ENCODE measurements around the gene FOSL1.

DNA sequence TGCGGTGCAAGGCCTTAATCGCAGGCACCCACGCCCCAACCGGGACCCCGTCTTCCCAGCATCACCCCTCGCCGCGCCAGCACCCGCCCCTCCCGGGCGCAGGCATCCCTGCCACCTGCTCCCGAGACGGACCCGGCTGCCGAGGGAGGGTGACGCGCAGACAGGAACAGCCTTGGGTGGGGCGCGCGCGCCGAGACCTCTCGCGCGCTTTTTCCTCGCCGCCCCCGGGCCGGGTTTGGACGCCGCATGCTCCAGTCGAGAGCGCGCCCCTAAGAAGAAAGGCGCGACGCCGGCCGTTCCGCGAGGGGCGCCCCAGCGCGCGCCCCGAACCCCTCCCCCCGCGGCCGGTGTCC lies 42.7 kb downstream of the FOSL1 start:
- TF ChIP-seq, protein P1, sequence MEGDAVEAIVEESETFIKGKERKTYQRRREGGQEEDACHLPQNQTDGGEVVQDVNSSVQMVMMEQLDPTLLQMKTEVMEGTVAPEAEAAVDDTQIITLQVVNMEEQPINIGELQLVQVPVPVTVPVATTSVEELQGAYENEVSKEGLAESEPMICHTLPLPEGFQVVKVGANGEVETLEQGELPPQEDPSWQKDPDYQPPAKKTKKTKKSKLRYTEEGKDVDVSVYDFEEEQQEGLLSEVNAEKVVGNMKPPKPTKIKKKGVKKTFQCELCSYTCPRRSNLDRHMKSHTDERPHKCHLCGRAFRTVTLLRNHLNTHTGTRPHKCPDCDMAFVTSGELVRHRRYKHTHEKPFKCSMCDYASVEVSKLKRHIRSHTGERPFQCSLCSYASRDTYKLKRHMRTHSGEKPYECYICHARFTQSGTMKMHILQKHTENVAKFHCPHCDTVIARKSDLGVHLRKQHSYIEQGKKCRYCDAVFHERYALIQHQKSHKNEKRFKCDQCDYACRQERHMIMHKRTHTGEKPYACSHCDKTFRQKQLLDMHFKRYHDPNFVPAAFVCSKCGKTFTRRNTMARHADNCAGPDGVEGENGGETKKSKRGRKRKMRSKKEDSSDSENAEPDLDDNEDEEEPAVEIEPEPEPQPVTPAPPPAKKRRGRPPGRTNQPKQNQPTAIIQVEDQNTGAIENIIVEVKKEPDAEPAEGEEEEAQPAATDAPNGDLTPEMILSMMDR (IDR thresholded peaks at IDR 0.05), result no peak
- no peak for TF ChIP-seq POLR2AphosphoS5 (IDR thresholded peaks at IDR 0.05; ENCODE audit: low read depth, low read length)
- TF ChIP-seq, protein P2, sequence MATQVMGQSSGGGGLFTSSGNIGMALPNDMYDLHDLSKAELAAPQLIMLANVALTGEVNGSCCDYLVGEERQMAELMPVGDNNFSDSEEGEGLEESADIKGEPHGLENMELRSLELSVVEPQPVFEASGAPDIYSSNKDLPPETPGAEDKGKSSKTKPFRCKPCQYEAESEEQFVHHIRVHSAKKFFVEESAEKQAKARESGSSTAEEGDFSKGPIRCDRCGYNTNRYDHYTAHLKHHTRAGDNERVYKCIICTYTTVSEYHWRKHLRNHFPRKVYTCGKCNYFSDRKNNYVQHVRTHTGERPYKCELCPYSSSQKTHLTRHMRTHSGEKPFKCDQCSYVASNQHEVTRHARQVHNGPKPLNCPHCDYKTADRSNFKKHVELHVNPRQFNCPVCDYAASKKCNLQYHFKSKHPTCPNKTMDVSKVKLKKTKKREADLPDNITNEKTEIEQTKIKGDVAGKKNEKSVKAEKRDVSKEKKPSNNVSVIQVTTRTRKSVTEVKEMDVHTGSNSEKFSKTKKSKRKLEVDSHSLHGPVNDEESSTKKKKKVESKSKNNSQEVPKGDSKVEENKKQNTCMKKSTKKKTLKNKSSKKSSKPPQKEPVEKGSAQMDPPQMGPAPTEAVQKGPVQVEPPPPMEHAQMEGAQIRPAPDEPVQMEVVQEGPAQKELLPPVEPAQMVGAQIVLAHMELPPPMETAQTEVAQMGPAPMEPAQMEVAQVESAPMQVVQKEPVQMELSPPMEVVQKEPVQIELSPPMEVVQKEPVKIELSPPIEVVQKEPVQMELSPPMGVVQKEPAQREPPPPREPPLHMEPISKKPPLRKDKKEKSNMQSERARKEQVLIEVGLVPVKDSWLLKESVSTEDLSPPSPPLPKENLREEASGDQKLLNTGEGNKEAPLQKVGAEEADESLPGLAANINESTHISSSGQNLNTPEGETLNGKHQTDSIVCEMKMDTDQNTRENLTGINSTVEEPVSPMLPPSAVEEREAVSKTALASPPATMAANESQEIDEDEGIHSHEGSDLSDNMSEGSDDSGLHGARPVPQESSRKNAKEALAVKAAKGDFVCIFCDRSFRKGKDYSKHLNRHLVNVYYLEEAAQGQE (IDR thresholded peaks at IDR 0.05; ENCODE audit: insufficient read depth in 1 of 2, low read depth in 2 of 2, low read length in 1 of 2), result no peak
